GM19324 (cell line): Measurements from ENCODE around the gene POP4.
A peak's percentile ranks its signal among the peaks of the same experiment; 100 is the strongest.
"Not testable (repeated sequence)": the region's sequence is repeated elsewhere in the genome, so short reads cannot be mapped to it uniquely, and the experiment has no call there.

ENCODE experiments used
- ATAC-seq: cut with Tn5 transposase; IDR thresholded peaks from one replicate; pipeline ENCODE4 v1.9.1; 2021; ENCODE audit warnings: mild to moderate bottlenecking, moderate library complexity; ENCODE audit not compliant: unreplicated experiment, low FRiP score

Gene POP4

GRCh38 chr19:29610574-29611271 lies 4.6 kb downstream of the POP4 start:
- peak; percentile 56 for ATAC-seq

GRCh38 chr19:29612121-29612520 lies 6.0 kb downstream of the POP4 start:
- no peak for ATAC-seq

- ATAC-seq, result no peak
These were observed 6.9 kb downstream of the POP4 start for GRCh38 chr19:29612801-29613595.

GRCh38 chr19:29614046-29614445 lies 8.0 kb downstream of the POP4 start:
- no peak for ATAC-seq

- ATAC-seq, result no peak
These were observed 8.7 kb downstream of the POP4 start for GRCh38 chr19:29614780-29615179.

GRCh38 chr19:29615891-29616425 lies 9.9 kb downstream of the POP4 start:
- no peak for ATAC-seq

- no peak for ATAC-seq
These were observed 10.5 kb downstream of the POP4 start for GRCh38 chr19:29616541-29616940.

GRCh38 chr19:29617366-29618266 lies 11.5 kb downstream of the POP4 start:
- ATAC-seq, result no peak

GRCh38 chr19:29618434-29618833 lies 12.4 kb downstream of the POP4 start:
- ATAC-seq, result no peak

GRCh38 chr19:29618871-29619270 lies 12.8 kb downstream of the POP4 start:
- ATAC-seq, result no peak

- ATAC-seq, result no peak
These were observed 14.9 kb downstream of the POP4 start for GRCh38 chr19:29620931-29621351.

- ATAC-seq, result peak; percentile 50
These were observed 16.3 kb downstream of the POP4 start for GRCh38 chr19:29622166-29623070.

GRCh38 chr19:29623726-29624488 lies 17.8 kb downstream of the POP4 start:
- ATAC-seq, result no peak

- no peak for ATAC-seq
These were observed 18.6 kb downstream of the POP4 start for GRCh38 chr19:29624489-29625185.

GRCh38 chr19:29625186-29625651 lies 19.1 kb downstream of the POP4 start:
- ATAC-seq, result no peak

GRCh38 chr19:29626386-29626785 lies 20.3 kb downstream of the POP4 start:
- no peak for ATAC-seq

- not testable (repeated sequence) for ATAC-seq
These were observed 20.7 kb downstream of the POP4 start for GRCh38 chr19:29626832-29627231.
